Stimulated activated CD8-positive, alpha-beta memory T cell treated with anti-CD3 and anti-CD28 coated beads, Interleukin-12 subunit alpha, Interleukin-12 subunit beta, amount 100 ng/mL, for 24 hours (primary cell): ENCODE results near the gene NHS.
A peak's percentile ranks its signal among the peaks of the same experiment; 100 is the strongest.
"Not testable (repeated sequence)": the region's sequence is repeated elsewhere in the genome, so short reads cannot be mapped to it uniquely, and the experiment has no call there.

Experiments used
- DNase-seq: peaks from one replicate; pipeline ENCODE4 v3.0.0-alpha.2; 2020; ENCODE audit errors: extremely low read depth

NHS gene

DNA sequence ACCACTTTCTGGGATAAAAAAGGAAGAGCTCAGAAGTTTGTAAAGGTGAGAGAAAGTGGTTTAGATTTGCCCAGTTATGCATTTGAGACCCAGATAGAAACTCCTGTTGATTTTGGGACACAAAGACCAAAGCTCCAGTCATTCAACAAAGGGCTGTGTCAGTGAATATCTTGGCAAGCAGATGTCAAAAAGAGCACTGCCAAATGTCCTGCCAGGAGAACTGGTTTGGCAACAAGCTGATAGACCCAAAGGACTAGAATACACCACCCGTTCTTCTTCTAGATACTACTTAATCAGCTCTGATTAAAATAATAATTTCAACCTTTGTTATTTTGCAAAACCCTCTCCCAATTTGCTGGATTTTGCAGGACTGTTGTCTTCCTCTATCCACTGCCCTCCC is 121.4 kb downstream of the NHS start:
- no peak for DNase-seq

DNA sequence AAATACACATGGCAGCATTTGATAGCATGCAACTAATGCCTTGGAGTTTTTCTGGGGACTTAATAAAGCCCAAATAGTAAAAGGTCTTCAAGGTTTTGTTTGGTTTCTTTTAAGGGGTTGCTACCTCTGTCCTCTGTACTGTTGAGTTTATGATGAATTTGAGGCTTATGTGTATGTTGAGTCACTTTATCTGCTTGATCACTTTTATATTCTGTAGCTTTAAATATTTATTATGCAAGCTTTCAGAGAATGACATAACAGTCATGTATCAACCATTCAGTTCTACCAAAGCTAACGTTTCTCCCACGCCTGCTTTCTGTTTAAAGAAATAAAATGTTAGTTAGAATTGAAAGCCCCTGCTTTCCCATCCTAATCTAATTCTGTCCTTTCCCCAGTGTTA is 122.2 kb downstream of the NHS start:
- DNase-seq = no peak

DNA sequence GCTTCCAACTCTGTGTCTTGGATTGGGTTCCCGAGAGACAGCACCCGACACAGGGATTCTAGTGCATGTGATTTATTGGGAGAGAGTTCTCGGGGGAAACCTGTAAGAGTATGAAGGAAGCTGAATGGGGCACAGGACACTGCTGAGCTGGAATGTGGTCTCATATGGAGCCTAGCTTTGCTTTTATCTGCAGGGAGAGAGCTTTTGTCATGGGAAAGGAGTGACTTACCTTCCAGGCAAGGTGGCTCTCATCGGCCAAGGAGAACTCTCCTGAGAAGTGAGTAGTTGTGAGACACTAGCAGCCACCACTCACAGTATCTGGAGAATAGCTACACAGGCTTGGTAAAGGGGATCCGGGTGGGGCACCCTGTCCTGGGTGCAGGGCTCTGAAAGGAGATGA is 124.5 kb downstream of the NHS start:
- no peak for DNase-seq

DNA sequence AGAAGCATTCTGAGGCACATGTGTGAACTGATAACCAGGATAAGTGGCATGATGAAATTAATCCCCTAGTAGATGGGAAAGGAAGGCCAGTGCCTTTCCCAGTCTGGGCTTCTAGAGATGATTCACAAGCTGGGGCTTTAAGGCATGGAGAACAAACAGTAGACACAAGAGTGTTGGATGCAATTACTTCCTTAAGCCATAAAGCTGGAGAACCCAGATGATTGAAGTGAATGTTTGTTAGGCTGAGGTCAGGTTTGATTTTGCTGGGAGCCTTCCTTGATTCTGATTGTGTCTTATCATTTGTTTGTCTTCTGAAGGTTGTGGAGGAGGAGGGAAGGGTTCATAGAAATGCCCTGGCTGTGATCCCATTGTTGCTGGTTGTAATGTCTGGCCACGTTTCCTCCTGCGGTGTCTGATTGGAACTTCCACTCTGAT is 125.2 kb downstream of the NHS start:
- no peak for DNase-seq

DNA sequence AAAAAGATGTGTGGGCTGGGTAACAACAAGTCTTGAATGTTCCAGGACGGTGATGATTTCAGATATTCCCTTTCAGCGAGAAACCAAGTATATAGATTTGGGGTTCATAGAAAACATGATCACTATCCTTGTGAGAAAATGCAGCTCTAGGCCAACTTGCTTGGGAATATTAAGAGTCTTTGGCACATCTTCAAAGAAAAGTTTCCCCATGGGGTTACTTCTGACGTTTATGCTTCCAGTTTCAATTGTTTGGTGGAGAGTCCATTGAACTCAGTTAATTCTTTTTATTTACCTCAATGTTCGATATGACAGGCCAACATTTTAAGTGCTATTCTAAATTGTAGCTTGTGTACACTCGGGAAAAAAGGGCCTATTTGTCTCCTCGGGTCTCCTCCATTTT is 126.7 kb downstream of the NHS start:
- no peak for DNase-seq

DNA sequence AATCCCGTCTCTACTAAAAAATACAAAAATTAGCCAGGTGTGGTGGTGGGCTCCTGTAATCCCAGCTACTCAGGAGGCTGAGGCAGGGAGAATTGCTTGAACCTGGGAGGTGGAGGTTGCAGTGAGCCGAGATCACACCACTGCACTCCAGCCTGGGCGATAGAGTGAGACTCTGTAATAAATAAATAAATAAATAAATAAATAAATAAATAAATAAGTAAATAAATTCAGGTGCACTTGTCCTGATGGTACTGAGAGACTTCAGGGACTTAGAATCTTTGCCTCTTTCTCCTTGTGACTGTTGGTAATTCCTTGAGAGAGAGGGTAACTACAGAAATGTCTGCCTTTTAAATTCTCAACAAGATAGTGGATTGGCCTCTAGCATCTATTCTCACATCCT is 131.4 kb downstream of the NHS start:
- not testable (repeated sequence) for DNase-seq

DNA sequence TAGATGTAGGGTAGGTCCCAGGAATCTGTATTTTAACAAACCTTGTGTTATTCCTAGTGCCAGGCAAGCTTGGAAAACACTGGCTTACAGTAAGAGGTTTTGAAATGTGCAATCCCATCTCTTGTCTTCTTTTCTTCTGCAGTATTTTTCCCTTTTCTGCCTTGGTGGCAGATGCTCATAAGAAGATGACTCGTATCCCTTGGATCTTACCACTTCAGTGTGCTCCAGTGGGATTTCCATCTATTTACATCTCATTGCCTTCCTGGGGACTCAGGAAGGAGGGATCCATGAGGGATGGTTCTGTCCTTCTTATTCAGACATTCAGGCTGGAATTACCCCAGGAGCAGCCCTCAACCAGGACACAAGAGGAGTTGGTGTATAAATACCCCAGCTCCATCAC is 136.6 kb downstream of the NHS start:
- no peak for DNase-seq

DNA sequence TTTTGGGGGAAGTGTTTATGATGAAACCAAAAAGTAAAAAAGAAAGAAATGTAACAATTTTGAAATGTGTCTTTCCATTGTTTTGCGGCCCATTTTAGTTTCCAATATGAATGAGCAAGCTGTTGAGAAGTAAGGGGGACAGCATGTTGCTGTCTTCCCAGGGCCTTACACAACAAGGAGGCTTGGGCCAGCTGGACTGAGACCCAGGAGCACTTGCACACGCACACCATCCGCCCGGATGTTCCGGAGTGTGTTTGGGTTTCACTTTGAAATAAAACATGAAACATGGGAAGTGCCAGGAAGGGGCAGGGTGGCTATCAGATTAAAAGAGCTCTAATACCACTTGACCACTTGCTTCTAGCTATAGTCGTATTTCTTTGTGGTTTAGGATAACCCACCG is 144.4 kb downstream of the NHS start:
- no peak for DNase-seq

DNA sequence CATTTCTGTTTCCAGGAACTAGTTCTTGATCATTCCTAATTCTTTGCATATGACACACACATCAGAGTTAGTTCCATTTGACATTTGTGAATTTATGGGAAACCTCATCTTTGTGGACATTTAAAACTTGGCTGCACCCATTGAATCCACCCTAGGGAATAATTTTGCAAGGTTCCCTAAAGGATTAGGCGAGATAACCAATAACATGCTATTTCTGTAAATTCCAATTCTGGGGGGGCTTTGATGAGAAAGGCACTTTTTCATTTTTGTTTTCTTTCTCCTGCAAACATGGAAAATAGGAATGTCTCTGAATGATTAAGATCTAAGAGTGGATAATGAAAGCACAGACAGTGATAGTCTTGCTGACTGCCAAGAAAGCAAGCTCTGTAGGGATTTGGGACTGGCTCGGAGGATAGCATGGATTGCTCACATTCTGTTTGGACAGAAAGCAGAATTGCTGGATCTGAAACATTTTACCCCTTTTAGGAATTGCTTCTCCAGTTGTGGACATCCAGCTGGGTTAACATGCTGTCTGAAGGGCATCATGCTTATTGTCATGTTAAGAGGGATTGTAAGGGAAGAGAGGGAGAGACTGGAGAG is 145.1 kb downstream of the NHS start:
- no peak for DNase-seq

DNA sequence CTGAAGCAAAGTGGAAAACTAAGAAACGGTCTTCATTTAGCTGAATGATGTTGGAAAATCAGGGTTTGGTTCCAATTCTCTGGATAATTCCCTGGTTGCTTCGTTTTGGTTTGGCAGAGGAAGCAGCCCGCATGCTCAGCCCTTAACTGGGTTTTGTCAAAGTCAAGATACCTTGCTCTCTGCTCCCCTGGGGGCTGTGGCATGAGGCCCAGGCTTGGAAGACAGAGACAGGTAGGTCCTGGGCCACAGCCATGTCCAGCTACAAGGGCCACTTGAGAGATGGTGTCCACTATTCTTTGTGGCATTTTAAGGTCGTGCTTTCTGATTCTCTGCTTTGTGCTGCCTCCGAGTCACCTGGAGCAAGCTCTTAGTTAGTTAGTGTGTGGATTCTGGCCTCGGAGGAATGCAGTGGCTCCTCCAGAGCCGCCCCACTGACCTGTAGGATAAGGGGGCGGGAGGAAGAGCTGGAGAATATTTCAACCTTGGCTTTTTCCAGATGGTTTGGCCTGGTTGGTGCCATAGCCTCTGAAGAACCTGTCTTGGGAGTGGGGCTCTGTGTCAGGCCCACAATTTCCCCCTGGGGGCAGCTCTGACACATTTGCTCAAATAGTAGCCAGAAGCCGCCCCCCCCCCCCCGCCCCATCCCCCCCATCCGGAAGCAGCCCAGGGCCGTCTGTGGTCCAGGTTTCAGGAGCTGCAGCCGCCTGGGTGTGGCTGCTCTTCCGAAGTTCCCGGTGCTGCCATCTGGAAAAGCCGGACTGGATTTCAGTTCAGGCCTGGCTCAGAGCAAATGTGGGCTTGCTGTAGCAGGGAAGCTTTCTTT is 147.1 kb downstream of the NHS start:
- no peak for DNase-seq

DNA sequence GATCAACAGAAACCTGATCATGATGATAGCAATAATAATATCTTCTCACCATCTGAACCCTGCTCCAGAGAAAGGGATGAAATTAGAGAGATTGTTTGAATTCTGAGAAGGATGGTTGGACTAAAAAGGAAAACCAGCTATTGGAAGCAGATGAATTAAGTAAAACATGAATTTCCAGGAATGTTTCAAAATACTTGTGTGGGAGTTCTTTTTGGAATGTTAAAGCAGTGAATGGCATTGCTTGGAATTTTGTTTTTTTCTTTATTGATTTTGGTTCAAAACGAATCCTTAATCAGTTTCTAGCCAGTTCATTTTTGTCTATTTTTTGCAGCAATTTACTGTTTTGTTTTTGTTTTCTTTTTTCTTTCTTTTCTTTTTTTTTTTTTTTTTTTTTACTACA is 150.3 kb downstream of the NHS start:
- no peak for DNase-seq

DNA sequence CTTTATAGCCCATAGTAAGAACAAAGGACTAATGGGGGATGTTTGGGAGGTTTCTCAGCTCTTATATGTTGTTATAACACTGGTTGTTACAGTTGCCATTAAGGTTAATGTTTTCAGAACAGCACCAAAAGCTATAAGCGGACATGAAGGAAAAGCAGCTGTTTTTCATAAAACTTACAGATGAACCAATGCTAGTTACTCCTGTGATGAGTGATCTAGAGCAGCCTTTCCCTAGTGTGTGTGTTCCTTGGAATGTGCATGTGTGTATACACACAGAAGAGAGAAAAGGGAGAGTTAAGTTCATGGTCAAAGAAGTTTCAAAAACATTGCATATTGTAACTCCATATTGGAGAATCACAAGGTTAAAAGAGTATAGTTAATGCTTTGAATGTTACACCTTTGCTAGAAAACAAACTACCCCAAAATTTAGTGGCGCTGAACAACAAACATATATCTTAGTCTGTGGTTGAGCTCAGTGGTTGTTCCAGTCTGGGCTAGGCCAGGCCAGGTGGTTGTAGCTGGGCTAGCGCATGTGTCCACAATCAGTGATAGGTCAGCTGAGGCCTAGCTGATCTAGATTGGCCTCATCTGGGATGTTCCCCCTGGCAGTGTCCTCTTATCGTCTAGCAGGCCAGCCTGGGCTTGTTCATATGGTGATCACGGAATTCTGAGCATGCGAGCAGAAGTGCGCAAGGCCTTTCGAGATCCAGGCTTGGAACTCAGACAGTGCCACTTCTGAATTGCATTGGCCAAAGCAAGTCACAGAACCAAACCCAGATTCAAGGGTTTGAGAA is 151.0 kb downstream of the NHS start:
- no peak for DNase-seq

DNA sequence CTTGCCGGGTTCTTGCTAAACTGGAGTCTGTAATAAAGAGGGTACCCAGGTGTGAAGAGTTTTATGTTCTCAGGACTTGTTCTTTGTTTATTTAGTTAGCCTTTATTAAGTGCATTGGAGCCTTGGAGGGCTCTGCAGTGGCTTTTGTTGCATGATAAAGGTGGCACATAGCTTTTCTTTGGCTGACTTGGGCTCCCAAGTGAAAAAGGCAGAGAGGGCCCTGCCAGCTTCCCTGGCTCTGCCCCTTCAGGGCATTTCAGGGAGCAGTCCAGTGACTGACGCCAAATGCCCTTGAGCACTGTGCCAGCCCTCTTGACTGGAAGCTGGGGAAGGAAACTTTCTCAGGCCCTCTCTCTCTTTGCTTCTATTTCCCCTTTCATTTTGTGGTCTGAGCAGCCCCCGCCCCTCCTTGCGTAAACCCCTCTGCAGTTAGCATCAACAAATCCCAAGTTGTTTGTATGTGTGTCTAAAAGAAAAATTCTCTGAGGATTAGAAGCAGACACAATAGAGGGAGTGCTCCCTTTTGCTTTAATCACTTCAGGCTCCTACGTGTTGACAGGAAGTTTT is 152.2 kb downstream of the NHS start:
- DNase-seq = no peak

DNA sequence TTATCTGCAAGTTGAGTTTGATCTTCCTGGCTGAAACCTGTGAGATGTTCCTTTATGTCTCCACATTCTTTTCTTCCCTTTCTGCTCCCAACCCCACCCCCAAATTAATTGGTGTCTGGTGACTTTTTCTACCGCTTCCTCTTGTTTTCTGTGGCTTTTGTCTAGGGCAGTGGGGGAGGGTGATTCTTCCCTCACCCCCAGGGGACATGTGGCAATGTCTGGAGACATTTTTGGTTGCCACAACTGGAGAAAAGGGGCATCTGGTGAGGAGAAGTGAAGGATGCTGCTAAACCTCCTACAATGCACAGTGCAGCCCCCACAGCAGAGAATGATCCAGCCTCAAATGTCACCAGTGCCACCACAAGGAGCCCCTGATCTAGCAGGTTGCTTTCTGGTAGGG is 152.9 kb downstream of the NHS start:
- DNase-seq = no peak

DNA sequence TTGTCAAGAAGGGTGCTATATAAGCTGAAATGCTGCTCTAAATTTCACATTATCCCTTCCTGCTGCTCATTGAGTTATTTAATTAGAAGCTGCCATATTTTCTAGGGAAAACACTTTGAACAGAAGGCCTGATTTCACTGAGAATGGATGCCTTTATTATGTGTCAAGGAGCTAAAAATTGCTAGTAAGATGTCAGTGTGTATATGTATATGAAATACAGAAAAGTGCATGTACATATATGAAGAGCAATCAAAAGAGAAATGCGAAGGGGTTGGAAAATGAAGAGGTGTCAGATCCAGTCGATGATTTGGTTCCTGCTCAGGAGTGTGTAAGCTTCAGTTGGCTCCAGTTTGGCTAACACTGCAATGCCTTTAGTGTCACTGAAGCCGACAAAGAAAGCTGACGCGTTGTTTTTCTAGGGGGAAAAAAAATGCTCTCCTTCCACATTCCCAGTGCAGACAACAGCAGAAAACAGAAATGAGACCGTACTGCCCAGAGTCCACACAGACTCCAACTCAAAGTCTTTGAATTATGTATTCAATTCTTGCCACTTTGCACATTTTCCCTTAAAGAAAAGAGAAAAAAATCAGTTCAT is 154.2 kb downstream of the NHS start:
- DNase-seq = no peak

DNA sequence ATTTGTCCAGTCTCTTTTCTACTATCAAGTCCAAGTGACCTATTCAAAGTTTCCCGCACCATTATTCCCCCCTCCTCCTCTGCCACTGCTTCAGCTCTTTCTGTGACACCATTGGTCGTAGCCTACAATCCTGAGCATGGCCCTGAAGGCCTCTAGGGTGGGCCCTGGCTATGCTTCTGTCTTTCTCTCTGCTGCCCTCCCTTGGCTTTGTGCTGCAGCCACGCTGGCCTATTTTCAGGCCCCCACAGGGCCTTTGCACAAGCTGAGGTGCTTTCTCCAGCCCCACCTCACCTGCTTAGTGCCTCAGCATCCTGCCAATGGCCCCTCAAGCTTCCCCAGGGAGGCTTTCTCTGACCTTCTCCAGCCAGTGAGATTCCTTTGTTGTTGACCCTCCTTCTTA is 156.5 kb downstream of the NHS start:
- DNase-seq = no peak

DNA sequence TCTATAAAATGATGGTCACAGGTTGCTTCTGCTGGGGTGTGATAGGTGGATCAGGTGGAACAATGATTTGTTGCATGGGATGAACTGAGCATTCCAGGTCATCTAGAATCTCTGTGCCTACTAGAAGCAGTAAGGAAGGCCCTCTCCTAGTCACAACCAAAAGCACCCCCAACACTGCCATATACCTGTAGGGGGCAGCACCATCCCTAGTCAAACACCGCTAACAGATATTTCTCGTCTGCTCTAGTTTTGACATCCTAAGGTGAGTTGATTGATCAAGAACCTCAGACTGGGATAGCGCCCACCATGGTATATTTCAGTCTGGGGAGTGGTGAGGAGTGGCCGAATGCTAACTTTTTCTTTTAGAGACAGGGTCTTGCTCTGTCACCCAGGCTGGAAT is 160.2 kb downstream of the NHS start:
- DNase-seq = peak; percentile 5

DNA sequence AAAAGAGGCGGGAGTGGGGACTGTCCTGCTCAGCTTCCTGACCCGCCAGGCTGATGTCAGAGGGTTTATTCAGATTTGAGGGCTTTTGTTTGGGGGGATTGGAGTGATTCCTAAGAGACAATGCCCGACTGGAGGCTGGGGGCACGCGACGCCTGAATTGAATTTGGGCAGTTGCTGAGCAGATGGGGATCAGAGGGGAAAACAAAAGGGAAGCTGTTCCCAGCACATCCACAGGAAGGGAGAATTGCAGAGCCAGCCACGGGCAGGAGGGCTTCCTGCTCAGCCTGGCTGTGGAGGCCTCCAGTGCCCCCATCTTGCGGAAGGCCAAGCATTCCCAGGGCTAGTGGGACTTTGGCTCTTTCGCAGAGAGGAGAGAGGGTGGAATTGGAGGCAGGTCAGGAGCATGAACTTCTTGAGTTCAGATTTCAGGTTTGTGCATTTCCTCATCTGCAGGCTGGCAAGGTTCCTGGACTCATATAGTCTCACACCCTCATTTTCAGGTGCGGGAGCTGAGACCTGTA is 162.8 kb downstream of the NHS start:
- DNase-seq = no peak

DNA sequence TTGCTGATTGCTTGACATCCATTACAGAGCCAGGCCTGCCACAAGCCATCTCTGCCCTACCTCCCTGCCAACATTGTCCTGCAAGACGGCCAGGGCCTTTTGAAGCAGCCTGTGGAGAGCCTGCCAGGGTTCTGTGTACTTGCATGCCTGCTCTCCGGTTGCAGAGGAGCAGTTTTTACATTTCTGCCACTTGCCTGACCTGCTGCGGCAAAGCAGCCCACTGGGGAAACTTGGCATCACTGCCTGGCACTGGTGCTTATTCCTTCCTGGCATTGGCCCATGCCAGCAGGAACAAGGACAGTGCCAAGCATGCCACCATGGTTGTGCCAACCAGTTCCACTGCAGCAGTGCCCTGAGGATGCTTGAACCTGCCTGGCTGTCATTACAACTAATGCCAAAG is 167.1 kb downstream of the NHS start:
- DNase-seq = no peak

DNA sequence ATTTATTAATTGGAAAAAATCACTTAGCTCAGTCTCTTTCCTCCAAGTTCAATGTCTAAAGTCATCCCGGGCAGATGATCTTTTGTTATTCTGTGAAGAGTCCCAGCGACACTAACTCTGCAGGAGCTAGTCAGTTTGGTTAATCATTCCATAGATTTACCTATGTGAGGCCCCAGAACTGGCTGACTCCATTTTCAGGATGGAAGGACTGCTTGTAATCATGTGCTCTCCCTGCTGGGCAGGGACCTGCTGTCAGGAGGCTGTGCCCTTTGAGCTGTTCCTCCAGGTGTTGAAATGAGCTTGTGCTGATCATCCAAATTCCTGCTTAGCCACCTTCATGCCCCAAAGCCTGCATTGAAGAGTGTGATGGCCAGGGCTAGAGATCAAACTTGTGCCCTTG is 169.8 kb downstream of the NHS start:
- DNase-seq = no peak

DNA sequence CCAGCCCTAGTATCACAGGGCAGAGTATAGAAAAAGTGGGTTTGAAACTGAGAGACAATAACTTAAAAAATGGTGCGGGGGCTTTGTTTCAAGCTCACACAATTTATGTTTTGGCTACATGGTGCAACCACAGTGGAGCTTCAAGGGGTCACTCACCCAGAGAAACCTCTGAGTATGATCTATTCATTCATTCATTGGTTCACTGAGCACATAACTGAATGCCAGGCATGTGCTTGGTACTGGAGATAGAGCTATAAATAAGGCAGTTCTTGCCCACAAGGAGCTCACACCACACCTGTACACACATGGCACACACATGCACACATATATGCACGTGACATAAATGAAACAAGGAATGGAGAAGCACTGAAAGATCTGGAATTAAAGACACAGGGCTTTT is 171.4 kb downstream of the NHS start:
- DNase-seq = no peak

DNA sequence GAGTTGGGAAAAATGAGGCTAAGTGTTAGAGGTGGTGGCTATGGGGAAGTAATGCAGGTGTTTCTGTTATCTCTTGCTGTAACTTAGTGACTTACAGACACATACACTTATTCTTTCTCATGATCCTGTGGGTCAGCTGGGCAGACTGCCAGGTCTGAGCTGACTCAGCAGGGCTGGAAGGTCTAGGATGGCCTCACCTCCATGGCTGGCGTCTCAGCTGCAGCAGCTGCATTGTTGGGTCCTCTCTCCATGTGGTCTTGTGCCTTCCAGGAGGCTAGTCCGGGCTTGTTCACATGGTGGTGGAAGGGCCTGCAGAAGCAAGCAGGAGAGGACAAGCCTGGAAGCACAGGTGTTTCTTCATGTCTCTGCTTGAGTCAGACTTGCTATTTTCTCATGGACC is 172.7 kb downstream of the NHS start:
- no peak for DNase-seq
